ENCODE data around the gene PPM1M. TPM values are rescaled to one million over a fixed set of nuclear protein-coding genes. Genes with fewer than 3 reads are reported as not detected.
"Not testable (repeated sequence)": the region's sequence is repeated elsewhere in the genome, so short reads cannot be mapped to it uniquely, and the experiment has no call there.

Gene PPM1M
- total and polyA plus RNA-seq, 10 of the 15 experiments (the other 5 are each of a cell fraction or from before 2014, with no cell fraction given), result 7.3 to 24.8 (median 15.8) TPM

DNA sequence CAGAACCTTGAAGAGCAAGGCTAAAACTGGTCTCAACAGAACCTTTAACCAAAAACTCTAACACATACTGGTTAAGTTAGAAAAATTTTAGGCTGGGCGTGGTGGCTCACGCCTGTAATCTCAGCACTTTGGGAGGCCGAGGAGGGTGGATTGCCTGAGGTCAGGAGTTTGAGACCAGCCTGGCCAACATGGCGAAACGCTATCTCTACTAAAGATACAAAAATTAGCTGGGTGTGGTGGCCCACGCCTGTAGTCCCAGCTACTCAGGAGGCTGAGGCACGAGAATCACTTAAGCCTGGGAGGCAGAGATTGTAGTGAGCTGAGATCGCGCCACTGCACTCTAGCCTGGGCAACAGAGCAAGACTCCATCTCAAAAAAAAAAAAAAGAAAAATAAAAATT, 26.6 kb downstream of the PPM1M start:
- 87% methylated on average over 9 of the region's 9 CpGs for WGBS (ENCODE audit: insufficient coverage, insufficient replicate concordance, low lambda C conversion rate, missing lambda C conversion rate)
- BruUV-seq (replicated peaks); in situ Hi-C loops (cut with MboI); H2AFZ ChIP-seq (ENCODE audit: control insufficient read depth, low read depth, low read length); H3K27ac ChIP-seq (ENCODE audit: control insufficient read depth, insufficient read depth); H3K9me3 ChIP-seq (replicated peaks; ENCODE audit: control insufficient read depth, insufficient read depth, low read length); DNase-seq (ENCODE audit: low read depth, low spot score); FAIRE-seq; intact Hi-C loops (cut with micrococcal nuclease; ENCODE audit: unreplicated experiment); ATAC-seq; H4K20me1 ChIP-seq (ENCODE audit: control insufficient read depth, insufficient read depth); H3K27me3 ChIP-seq (replicated peaks in 1 of 2; ENCODE audit: control insufficient read depth in 2 of 2, insufficient read depth in 2 of 2, low read length in 1 of 2): not testable (repeated sequence)
- H3K9ac ChIP-seq (ENCODE audit: control insufficient read depth, insufficient read depth, low read length), result peak overlapping the region; percentile 14; the same call in 1 of the 2 replicates
- H3K79me2 ChIP-seq (ENCODE audit: control insufficient read depth, insufficient read depth, low read length), result peaks cover 87% of the 10 kb centered on the region
- H3K4me1 ChIP-seq (ENCODE audit: control insufficient read depth, insufficient read depth, low read length), result peaks cover 10% of the 10 kb centered on the region
- H3K4me3 ChIP-seq, result peak overlapping the region; percentile 53; the same call in 1 of the 2 replicates
- CTCF ChIA-PET, result interaction anchor here (0.7 to 2.3 kb wide), 9 partner anchors 13 to 52 kb away, joined by 3 to 10 read pairs (median 5); partner anchors contain the start of gene TLR9
- peak overlapping the region; percentile 70 for H3K4me2 ChIP-seq (ENCODE audit: control insufficient read depth, insufficient read depth)
- SMC1A ChIA-PET (ENCODE audit: uncharacterized antibody, unreplicated experiment), result interaction anchor here (0.6 to 2.8 kb wide), 12 partner anchors 9 to 83 kb away, joined by 3 to 8 read pairs (median 4); partner anchors contain the start of gene TLR9
- RAD21 ChIA-PET (ENCODE audit: unreplicated experiment), result interaction anchor here (0.8 to 2.2 kb wide), 4 partner anchors 12 to 52 kb away, joined by 3 to 11 read pairs (median 5); no protein-coding TSS in a partner anchor
- peaks cover 8 to 22% of the 10 kb centered on the region in 2 experiments for H3K36me3 ChIP-seq (ENCODE audit: control insufficient read depth in 2 of 2, insufficient read depth in 2 of 2, low read length in 1 of 2)
- POLR2A ChIA-PET, result interaction anchor here (0.7 to 1.8 kb wide), 4 partner anchors 27 to 725 kb away, joined by 3 to 8 read pairs (median 4); partner anchors contain the start of genes PPM1M and TLR9

DNA sequence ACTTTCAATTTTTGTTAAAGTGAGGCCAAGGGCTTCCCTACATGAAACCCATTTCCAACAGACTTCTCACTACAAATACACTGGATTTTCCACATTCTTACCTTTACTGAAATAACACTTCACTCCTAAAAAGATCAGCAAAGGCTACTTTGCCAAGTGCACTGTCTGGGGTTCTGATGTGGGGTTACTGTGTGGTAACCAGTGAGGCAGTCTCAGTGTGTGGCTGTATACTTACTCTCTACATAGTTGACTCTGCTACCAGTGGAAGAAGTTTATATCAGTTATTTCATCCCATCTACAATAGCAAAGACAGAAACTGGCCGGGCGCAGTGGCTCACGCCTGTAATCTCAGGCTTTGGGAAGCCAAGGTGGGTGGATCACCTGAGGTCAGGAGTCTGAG, 27.3 kb downstream of the PPM1M start:
- H3K4me1 ChIP-seq (ENCODE audit: control insufficient read depth, insufficient read depth, low read length), result peaks cover 10% of the 10 kb centered on the region
- ChIA-PET SMC1A (ENCODE audit: uncharacterized antibody, unreplicated experiment) (interaction anchor here (0.7 to 2.4 kb wide), 4 partner anchors 9 to 83 kb away, joined by 3 to 6 read pairs (median 4); no protein-coding TSS in a partner anchor), CTCF (interaction anchor here (0.7 to 2.3 kb wide), 7 partner anchors 13 to 48 kb away, joined by 3 to 9 read pairs (median 5); partner anchors contain the start of gene TLR9), POLR2A (interaction anchor here (0.9 kb wide), 1 partner anchor 52 kb away, joined by 3 read pairs; no protein-coding TSS in a partner anchor), RAD21 (ENCODE audit: unreplicated experiment) (interaction anchor here (2.2 kb wide), 1 partner anchor 53 kb away, joined by 11 read pairs; no protein-coding TSS in a partner anchor)
- ATAC-seq, result 0 out of 3 replicates have a peak, but pooled peaks have one; percentile 12
- intact Hi-C loops (cut with micrococcal nuclease; ENCODE audit: unreplicated experiment) (no loop called here), in situ Hi-C loops (cut with MboI) (no loop called here)
- no peak overlapping the region for H3K27ac ChIP-seq (ENCODE audit: control insufficient read depth, insufficient read depth)
- H3K36me3 ChIP-seq (ENCODE audit: control insufficient read depth in 2 of 2, insufficient read depth in 2 of 2, low read length in 1 of 2), result peaks cover 8 to 16% of the 10 kb centered on the region in 2 experiments; a peak in 3 of 4 replicates
- peak overlapping the region; percentile 67 for H3K4me2 ChIP-seq (ENCODE audit: control insufficient read depth, insufficient read depth)
- peaks cover 91% of the 10 kb centered on the region for H3K79me2 ChIP-seq (ENCODE audit: control insufficient read depth, insufficient read depth, low read length)
- no peak for FAIRE-seq
- WGBS (ENCODE audit: insufficient coverage, insufficient replicate concordance, low lambda C conversion rate, missing lambda C conversion rate), result 100% methylated on average over 3 of the region's 3 CpGs
- H3K9ac ChIP-seq (ENCODE audit: control insufficient read depth, insufficient read depth, low read length), result no peak overlapping the region; the same call in 1 of the 2 replicates
- H3K9me3 ChIP-seq (replicated peaks; ENCODE audit: control insufficient read depth, insufficient read depth, low read length), result no peaks in the 10 kb centered on the region
- 0 out of 2 replicates have a peak overlapping the region, but pooled peaks have one; percentile 20 for H3K4me3 ChIP-seq
- H2AFZ ChIP-seq (ENCODE audit: control insufficient read depth, low read depth, low read length), result no peak overlapping the region
- no peak for DNase-seq (ENCODE audit: low read depth, low spot score)
- no peaks in the 10 kb centered on the region for H4K20me1 ChIP-seq (ENCODE audit: control insufficient read depth, insufficient read depth)
- no peaks in the 10 kb centered on the region for H3K27me3 ChIP-seq (replicated peaks in 1 of 2; ENCODE audit: control insufficient read depth in 2 of 2, insufficient read depth in 2 of 2, low read length in 1 of 2)
- BruUV-seq (replicated peaks), result no TSS peak
- no peak for TF ChIP-seq TBL1XR1 (IDR thresholded peaks at IDR 0.05; ENCODE audit: low read depth, low read length)
- TF ChIP-seq, protein P1, sequence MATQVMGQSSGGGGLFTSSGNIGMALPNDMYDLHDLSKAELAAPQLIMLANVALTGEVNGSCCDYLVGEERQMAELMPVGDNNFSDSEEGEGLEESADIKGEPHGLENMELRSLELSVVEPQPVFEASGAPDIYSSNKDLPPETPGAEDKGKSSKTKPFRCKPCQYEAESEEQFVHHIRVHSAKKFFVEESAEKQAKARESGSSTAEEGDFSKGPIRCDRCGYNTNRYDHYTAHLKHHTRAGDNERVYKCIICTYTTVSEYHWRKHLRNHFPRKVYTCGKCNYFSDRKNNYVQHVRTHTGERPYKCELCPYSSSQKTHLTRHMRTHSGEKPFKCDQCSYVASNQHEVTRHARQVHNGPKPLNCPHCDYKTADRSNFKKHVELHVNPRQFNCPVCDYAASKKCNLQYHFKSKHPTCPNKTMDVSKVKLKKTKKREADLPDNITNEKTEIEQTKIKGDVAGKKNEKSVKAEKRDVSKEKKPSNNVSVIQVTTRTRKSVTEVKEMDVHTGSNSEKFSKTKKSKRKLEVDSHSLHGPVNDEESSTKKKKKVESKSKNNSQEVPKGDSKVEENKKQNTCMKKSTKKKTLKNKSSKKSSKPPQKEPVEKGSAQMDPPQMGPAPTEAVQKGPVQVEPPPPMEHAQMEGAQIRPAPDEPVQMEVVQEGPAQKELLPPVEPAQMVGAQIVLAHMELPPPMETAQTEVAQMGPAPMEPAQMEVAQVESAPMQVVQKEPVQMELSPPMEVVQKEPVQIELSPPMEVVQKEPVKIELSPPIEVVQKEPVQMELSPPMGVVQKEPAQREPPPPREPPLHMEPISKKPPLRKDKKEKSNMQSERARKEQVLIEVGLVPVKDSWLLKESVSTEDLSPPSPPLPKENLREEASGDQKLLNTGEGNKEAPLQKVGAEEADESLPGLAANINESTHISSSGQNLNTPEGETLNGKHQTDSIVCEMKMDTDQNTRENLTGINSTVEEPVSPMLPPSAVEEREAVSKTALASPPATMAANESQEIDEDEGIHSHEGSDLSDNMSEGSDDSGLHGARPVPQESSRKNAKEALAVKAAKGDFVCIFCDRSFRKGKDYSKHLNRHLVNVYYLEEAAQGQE (IDR thresholded peaks at IDR 0.05; ENCODE audit: low read depth, low read length), result no peak
- no peak for TF ChIP-seq SRF (IDR thresholded peaks at IDR 0.05; ENCODE audit: low read depth in 2 of 2, low read length in 2 of 2)
- no peak for TF ChIP-seq TAF1 (IDR thresholded peaks at IDR 0.05; ENCODE audit: borderline replicate concordance, low read depth, low read length)
- TF ChIP-seq JUNB (IDR thresholded peaks at IDR 0.05), result no peak
- TF ChIP-seq, protein P2, sequence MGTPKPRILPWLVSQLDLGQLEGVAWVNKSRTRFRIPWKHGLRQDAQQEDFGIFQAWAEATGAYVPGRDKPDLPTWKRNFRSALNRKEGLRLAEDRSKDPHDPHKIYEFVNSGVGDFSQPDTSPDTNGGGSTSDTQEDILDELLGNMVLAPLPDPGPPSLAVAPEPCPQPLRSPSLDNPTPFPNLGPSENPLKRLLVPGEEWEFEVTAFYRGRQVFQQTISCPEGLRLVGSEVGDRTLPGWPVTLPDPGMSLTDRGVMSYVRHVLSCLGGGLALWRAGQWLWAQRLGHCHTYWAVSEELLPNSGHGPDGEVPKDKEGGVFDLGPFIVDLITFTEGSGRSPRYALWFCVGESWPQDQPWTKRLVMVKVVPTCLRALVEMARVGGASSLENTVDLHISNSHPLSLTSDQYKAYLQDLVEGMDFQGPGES (IDR thresholded peaks at IDR 0.05), result no peak
- no peak for TF ChIP-seq NFXL1 (IDR thresholded peaks at IDR 0.05; ENCODE audit: borderline replicate concordance)
- no peak for TF ChIP-seq ZNF217 (IDR thresholded peaks at IDR 0.05)
- no peak for TF ChIP-seq MEF2A (IDR thresholded peaks at IDR 0.05; ENCODE audit: insufficient read depth, low read depth, low read length)
- no peak for TF ChIP-seq ASH2L (IDR thresholded peaks at IDR 0.05; ENCODE audit: borderline replicate concordance, low read depth)
- TF ChIP-seq CBFB (IDR thresholded peaks at IDR 0.05; ENCODE audit: low read depth), result no peak
- TF ChIP-seq CREB1 (IDR thresholded peaks at IDR 0.05; ENCODE audit: low read depth), result no peak
